Right atrium auricular region (tissue), 2 donors: Measurements from ENCODE around the gene HMGCR. TPM values are rescaled to one million over a fixed set of nuclear protein-coding genes. Genes with fewer than 3 reads are reported as not detected.
"Not testable (repeated sequence)": the region's sequence is repeated elsewhere in the genome, so short reads cannot be mapped to it uniquely, and the experiment has no call there.

Experiments
- DNase-seq: peaks from one replicate; pipeline ENCODE4 v3.0.0-alpha.2; 2019; ENCODE audit warnings: low spot score
- H3K27ac ChIP-seq, 2 donors: fragments of 200-600 bp; sonication (generic); 1 replicate in 1 of 2; 2 replicates in 1 of 2; pipeline ENCODE4 v1.5.1; 2016 to 2019
- H3K27me3 ChIP-seq, 2 donors: fragments of 200-600 bp; sonication (generic); one replicate each; pipeline versions ENCODE4 v1.5.1 to v1.6.0; 2017 to 2019
- H3K36me3 ChIP-seq: fragments of 200-600 bp; sonication (generic); one replicate; pipeline ENCODE4 v1.5.1; 2016
- H3K4me1 ChIP-seq, 2 donors: fragments of 200-600 bp; sonication (generic); one replicate each; pipeline versions ENCODE4 v1.5.1 to v1.6.0; 2017 to 2019
- H3K4me3 ChIP-seq, 2 donors: fragments of 200-600 bp; sonication (generic); 1 replicate in 1 of 2; 2 replicates in 1 of 2; pipeline ENCODE4 v1.5.1; 2017 to 2019; ENCODE audit warnings: mild to moderate bottlenecking in 1 of 2, moderate library complexity in 1 of 2
- H3K9me3 ChIP-seq, 2 donors: fragments of 200-600 bp; sonication (generic); one replicate each; pipeline ENCODE4 v1.5.1; 2019
- CTCF ChIP-seq, 2 donors: fragments of 200-600 bp; sonication (generic); IDR thresholded peaks; one replicate each; pipeline ENCODE4 v1.5.1; 2019; ENCODE audit warnings: antibody characterized with exemption in 2 of 2
- total RNA-seq, 2 donors: library from RNA; depleted of rRNA; stranded (reverse); fragments of >200 nt; gene quantifications; one replicate each; pipeline ENCODE4 v1.1.0, GENCODE V29; 2016

The HMGCR gene
- 1 to 10 TPM; 5.9 to 7.4 TPM for total RNA-seq

- Histone ChIP-seq H3K36me3 (no peaks in the 10 kb centered on the region), H3K4me1 (peaks cover 0 to 16% of the 10 kb centered on the region in 2 donors), H3K4me3 (peak within 1 kb of the TSS; percentile 86 to 97), H3K27me3 (no peaks in the 10 kb centered on the region), H3K9me3 (no peaks in the 10 kb centered on the region), H3K27ac (peak within 1 kb of the TSS; percentile 88 to 96)
- TF ChIP-seq CTCF (IDR thresholded peaks at IDR 0.05) = peak in 1 of 2 donors; percentile 11
- peak; percentile 100 for DNase-seq
Measured at GRCh38 chr5:75336615-75337336, at the start of gene HMGCR. HMGCR (plus strand) TSS chr5:75337220; CDS start chr5:75342606, 5,386 bp downstream.

- H3K4me3 ChIP-seq, H3K4me1 ChIP-seq, H3K36me3 ChIP-seq, DNase-seq, H3K27ac ChIP-seq, H3K27me3 ChIP-seq, H3K9me3 ChIP-seq: not testable (repeated sequence)
Measured at GRCh38 chr5:75291844-75292243, 45.2 kb upstream of the HMGCR start.

GRCh38 chr5:75300084-75300483, 36.9 kb upstream of the HMGCR start:
- no peak overlapping the region for H3K27ac ChIP-seq
- H3K9me3 ChIP-seq = no peaks in the 10 kb centered on the region
- no peak for DNase-seq
- TF ChIP-seq CTCF (IDR thresholded peaks at IDR 0.05) = no peak
- H3K4me3 ChIP-seq = no peak overlapping the region
- H3K27me3 ChIP-seq = no peaks in the 10 kb centered on the region
- H3K36me3 ChIP-seq = no peaks in the 10 kb centered on the region
- no peaks in the 10 kb centered on the region for H3K4me1 ChIP-seq

- no peaks in the 10 kb centered on the region for H3K27me3 ChIP-seq
- H3K36me3 ChIP-seq = no peaks in the 10 kb centered on the region
- no peaks in the 10 kb centered on the region for H3K4me1 ChIP-seq
- no peak overlapping the region for H3K27ac ChIP-seq
- DNase-seq = no peak
- no peak for TF ChIP-seq CTCF (IDR thresholded peaks at IDR 0.05)
- H3K4me3 ChIP-seq = no peak overlapping the region
- H3K9me3 ChIP-seq = no peaks in the 10 kb centered on the region
Measured at GRCh38 chr5:75303419-75303818, 33.6 kb upstream of the HMGCR start.

- H3K27ac ChIP-seq = not testable (repeated sequence)
Measured at GRCh38 chr5:75304486-75304885, 32.5 kb upstream of the HMGCR start.

GRCh38 chr5:75306746-75307145, 30.3 kb upstream of the HMGCR start:
- no peaks in the 10 kb centered on the region for H3K27me3 ChIP-seq
- no peak overlapping the region for H3K4me3 ChIP-seq
- H3K9me3 ChIP-seq = no peaks in the 10 kb centered on the region
- no peak overlapping the region for H3K27ac ChIP-seq
- TF ChIP-seq CTCF (IDR thresholded peaks at IDR 0.05) = no peak
- DNase-seq = no peak
- H3K36me3 ChIP-seq = no peaks in the 10 kb centered on the region
- H3K4me1 ChIP-seq = no peaks in the 10 kb centered on the region

More at GRCh38 chr5:75304486-75304885, 32.5 kb upstream of the HMGCR start:
- not testable (repeated sequence) for H3K36me3 ChIP-seq, H3K4me1 ChIP-seq, H3K4me3 ChIP-seq, H3K27me3 ChIP-seq, DNase-seq, H3K9me3 ChIP-seq

- Histone ChIP-seq H3K27ac (no peak overlapping the region), H3K4me1 (no peaks in the 10 kb centered on the region), H3K9me3 (no peaks in the 10 kb centered on the region), H3K36me3 (no peaks in the 10 kb centered on the region), H3K27me3 (no peaks in the 10 kb centered on the region), H3K4me3 (no peak overlapping the region)
- TF ChIP-seq CTCF (IDR thresholded peaks at IDR 0.05) = no peak
- no peak for DNase-seq
Measured at GRCh38 chr5:75310212-75310611, 26.8 kb upstream of the HMGCR start.

GRCh38 chr5:75319148-75319547, 17.9 kb upstream of the HMGCR start:
- DNase-seq, H3K36me3 ChIP-seq, H3K4me1 ChIP-seq, H3K4me3 ChIP-seq, H3K27me3 ChIP-seq, H3K27ac ChIP-seq, H3K9me3 ChIP-seq: not testable (repeated sequence)
